HCT116 (cell line): Measurements from ENCODE around the gene EBI3. TPM values are rescaled to one million over a fixed set of nuclear protein-coding genes. Genes with fewer than 3 reads are reported as not detected.

Experiments used
- ATAC-seq: fragments of 200-7000 bp; cut with Tn5 transposase; 2 replicates; pipeline ENCODE4 v1.9.1; 2020; ENCODE audit warnings: mild to moderate bottlenecking, moderate library complexity
- BruUV-seq: library from RNA; stranded (reverse); fragments of 400-500 nt; replicated peaks from 2 replicates; lab custom pipeline; 2021; lab: Mats Ljungman, UMichigan
- CTCF ChIA-PET: fragments of 300-600 bp; sonication (Branson Sonifier 250); formaldehyde crosslinking; loops from one replicate; lab custom pipeline; 2021; ENCODE audit warnings: antibody characterized with exemption; lab: Charles Lee
- POLR2A ChIA-PET: fragments of 300-600, 350-600 bp; sonication (Branson Sonifier 250); formaldehyde crosslinking; loops from one replicate; lab custom pipeline; 2021; ENCODE audit warnings: antibody characterized with exemption; lab: Charles Lee
- RAD21 ChIA-PET, 2 experiments: fragments of 300-600 bp; sonication (Branson Sonifier 250); formaldehyde crosslinking; loops; one replicate each; lab custom pipeline; 2023; ENCODE audit warnings: low total read pairs in 2 of 2; ENCODE audit not compliant: uncharacterized antibody in 2 of 2, unreplicated experiment in 2 of 2, low non-redundant PET in 1 of 2; lab: Charles Lee
- DNase-seq: peaks from one replicate; pipeline ENCODE4 v3.0.0-alpha.2; 2010; ENCODE audit warnings: low read depth, low spot score
- H2AFZ ChIP-seq: fragments of 200-600 bp; shearing (Covaris generic), sonication (generic); 2 replicates; pipeline ENCODE4 v1.6.1; 2017; ENCODE audit warnings: low read depth, mixed run types, mixed read lengths, antibody characterized with exemption, low read length; ENCODE audit not compliant: poor library complexity, severe bottlenecking
- H3K27ac ChIP-seq: 2 replicates; pipeline ENCODE4 v1.5.1; 2012; ENCODE audit warnings: low read depth, low read length
- H3K27me3 ChIP-seq: fragments of 200-600 bp; sonication (generic); 2 replicates; pipeline ENCODE4 v1.6.1; 2016; ENCODE audit warnings: mixed run types, low read length, mixed read lengths; ENCODE audit not compliant: insufficient read depth
- H3K36me3 ChIP-seq, 2 experiments: fragments of 200-500 bp in 1 of 2; fragments of 200-600 bp in 1 of 2; sonication (Bioruptor generic) in 1 of 2; sonication (generic) in 1 of 2; 2 replicates each; pipeline versions ENCODE4 v1.5.1 to v1.6.1; 2014 to 2016; ENCODE audit warnings: low read length in 2 of 2, inconsistent platforms in 1 of 2, mixed read lengths in 1 of 2, mixed run types in 1 of 2; ENCODE audit not compliant: insufficient read depth in 2 of 2, control insufficient read depth in 1 of 2
- H3K4me1 ChIP-seq, 2 experiments: fragments of 200-600 bp in 1 of 2; sonication (generic) in 1 of 2; 2 replicates each; pipeline versions ENCODE4 v1.5.1 to v1.6.1; 2012 to 2017; ENCODE audit warnings: low read length in 2 of 2, inconsistent platforms in 1 of 2, mild to moderate bottlenecking in 1 of 2, mixed read lengths in 1 of 2, mixed run types in 1 of 2, moderate library complexity in 1 of 2; ENCODE audit not compliant: insufficient read depth in 2 of 2, control insufficient read depth in 1 of 2
- H3K4me2 ChIP-seq: fragments of 200-600 bp; sonication (generic); 2 replicates; pipeline ENCODE4 v1.6.1; 2017; ENCODE audit warnings: mixed run types, low read length, mixed read lengths
- H3K4me3 ChIP-seq, 2 experiments: fragments of 200-600 bp in 1 of 2; sonication (generic) in 1 of 2; replicated peaks in 1 of 2; 2 replicates each; pipeline ENCODE4 v1.5.1; 2011 to 2016; ENCODE audit warnings: low read length in 2 of 2, control low read depth in 1 of 2, low read depth in 1 of 2, mild to moderate bottlenecking in 1 of 2, mixed read lengths in 1 of 2, mixed run types in 1 of 2
- H3K79me2 ChIP-seq: fragments of 200-600 bp; sonication (generic); 2 replicates; pipeline ENCODE4 v1.6.1; 2017; ENCODE audit warnings: mild to moderate bottlenecking, mixed run types, low read length, moderate library complexity, mixed read lengths; ENCODE audit not compliant: insufficient read depth
- H3K9ac ChIP-seq: fragments of 200-600 bp; sonication (generic); 2 replicates; pipeline ENCODE4 v1.6.1; 2016; ENCODE audit warnings: low read length, mixed read lengths
- H3K9me2 ChIP-seq: fragments of 200-600 bp; sonication (generic), shearing (Covaris generic); 2 replicates; pipeline ENCODE4 v1.6.1; 2017; ENCODE audit warnings: mixed run types, mild to moderate bottlenecking, moderate library complexity; ENCODE audit not compliant: insufficient read depth
- H3K9me3 ChIP-seq, 2 experiments: fragments of 200-500 bp in 1 of 2; fragments of 200-600 bp in 1 of 2; sonication (Bioruptor generic) in 1 of 2; sonication (generic) in 1 of 2; 2 replicates each; pipeline ENCODE4 v1.6.1; 2014 to 2017; ENCODE audit warnings: low read length in 2 of 2, mixed read lengths in 2 of 2, inconsistent platforms in 1 of 2, low read depth in 1 of 2, mild to moderate bottlenecking in 1 of 2, mixed run types in 1 of 2, moderate library complexity in 1 of 2; ENCODE audit not compliant: control insufficient read depth in 1 of 2, insufficient read depth in 1 of 2
- H4K20me1 ChIP-seq: fragments of 200-600 bp; sonication (generic), shearing (Covaris generic); 2 replicates; pipeline ENCODE4 v1.6.1; 2017; ENCODE audit warnings: mixed run types, mild to moderate bottlenecking, moderate library complexity; ENCODE audit not compliant: insufficient read depth
- CBX3 ChIP-seq: IDR thresholded peaks from 2 replicates; pipeline ENCODE4 v1.6.1; 2012; ENCODE audit warnings: low read depth
- CEBPB ChIP-seq: IDR thresholded peaks from 2 replicates; pipeline ENCODE4 v1.6.1; 2012; ENCODE audit warnings: low read depth
- EGR1 ChIP-seq: IDR thresholded peaks from 2 replicates; pipeline ENCODE4 v1.6.1; 2012; ENCODE audit warnings: low read depth
- ELF1 ChIP-seq: IDR thresholded peaks from 2 replicates; pipeline ENCODE4 v1.6.1; 2012; ENCODE audit warnings: low read depth, borderline replicate concordance
- EZH2 ChIP-seq: fragments of 200-600 bp; sonication (generic); IDR thresholded peaks from 2 replicates; pipeline ENCODE4 v1.6.1; 2017; ENCODE audit warnings: antibody characterized with exemption, mixed run types
- EZH2phosphoT487 ChIP-seq: fragments of 200-600 bp; IDR thresholded peaks from 2 replicates; pipeline ENCODE4 v1.6.1; 2018; ENCODE audit warnings: antibody characterized with exemption, borderline replicate concordance
- FOSL1 ChIP-seq: IDR thresholded peaks from 2 replicates; pipeline ENCODE4 v1.6.1; 2012; ENCODE audit warnings: low read depth
- POLR2AphosphoS5 ChIP-seq: IDR thresholded peaks from 2 replicates; pipeline ENCODE4 v1.6.1; 2011; ENCODE audit warnings: mild to moderate bottlenecking, low read depth, low read length, moderate library complexity
- RAD21 ChIP-seq: IDR thresholded peaks from 2 replicates; pipeline ENCODE4 v1.6.1; 2012; ENCODE audit warnings: low read depth, mild to moderate bottlenecking
- SIN3A ChIP-seq: IDR thresholded peaks from 2 replicates; pipeline ENCODE4 v1.6.1; 2012; ENCODE audit warnings: low read depth
- SP1 ChIP-seq: IDR thresholded peaks from 2 replicates; pipeline ENCODE4 v1.6.1; 2012; ENCODE audit warnings: low read depth
- TCF7L2 ChIP-seq: IDR thresholded peaks from 2 replicates; pipeline ENCODE4 v1.7.0; 2011; ENCODE audit warnings: borderline replicate concordance, inconsistent platforms; ENCODE audit not compliant: insufficient read depth, insufficient read length; ENCODE audit errors: extremely low read depth
- YY1 ChIP-seq: IDR thresholded peaks from 2 replicates; pipeline ENCODE4 v1.6.1; 2011; ENCODE audit warnings: low read length, low read depth, moderate library complexity, mild to moderate bottlenecking; ENCODE audit not compliant: insufficient replicate concordance; ENCODE audit errors: extremely low read depth
- ZFX ChIP-seq: fragments of 450-650 bp; IDR thresholded peaks from 2 replicates; pipeline ENCODE4 v1.6.1; 2017
- ZNF274 ChIP-seq: fragments of 200-500 bp; sonication (Bioruptor generic); IDR thresholded peaks from 2 replicates; pipeline ENCODE4 v1.6.1; 2014; ENCODE audit warnings: mild to moderate bottlenecking, low read depth, low read length, inconsistent platforms
- intact Hi-C: fragments of 100-400 bp; cut with micrococcal nuclease; formaldehyde crosslinking; loops from 2 replicates; pipeline ENCODE4 v1.10.0; 2022
- total RNA-seq: library from RNA; stranded (reverse); gene quantifications from one replicate; pipeline ENCODE4 v1.2.1, GENCODE V29; 2021; ENCODE audit not compliant: unreplicated experiment
- TF ChIP-seq, protein P1 (sequence below): IDR thresholded peaks from 2 replicates; pipeline ENCODE4 v1.6.1; 2012
- TF ChIP-seq, protein P2 (sequence below): IDR thresholded peaks from 2 replicates; pipeline ENCODE4 v1.6.1; 2011; ENCODE audit warnings: mild to moderate bottlenecking, low read length, moderate library complexity; ENCODE audit not compliant: insufficient replicate concordance; ENCODE audit errors: extremely low read depth
- TF ChIP-seq, protein P3 (sequence below): IDR thresholded peaks from 2 replicates; pipeline ENCODE4 v1.6.1; 2012
- TF ChIP-seq, protein P4 (sequence below): IDR thresholded peaks from 2 replicates; pipeline ENCODE4 v1.6.1; 2012; ENCODE audit warnings: low read depth

Gene EBI3
- total RNA-seq, 1 experiment from 2014 or later, result 1.2 TPM

DNA sequence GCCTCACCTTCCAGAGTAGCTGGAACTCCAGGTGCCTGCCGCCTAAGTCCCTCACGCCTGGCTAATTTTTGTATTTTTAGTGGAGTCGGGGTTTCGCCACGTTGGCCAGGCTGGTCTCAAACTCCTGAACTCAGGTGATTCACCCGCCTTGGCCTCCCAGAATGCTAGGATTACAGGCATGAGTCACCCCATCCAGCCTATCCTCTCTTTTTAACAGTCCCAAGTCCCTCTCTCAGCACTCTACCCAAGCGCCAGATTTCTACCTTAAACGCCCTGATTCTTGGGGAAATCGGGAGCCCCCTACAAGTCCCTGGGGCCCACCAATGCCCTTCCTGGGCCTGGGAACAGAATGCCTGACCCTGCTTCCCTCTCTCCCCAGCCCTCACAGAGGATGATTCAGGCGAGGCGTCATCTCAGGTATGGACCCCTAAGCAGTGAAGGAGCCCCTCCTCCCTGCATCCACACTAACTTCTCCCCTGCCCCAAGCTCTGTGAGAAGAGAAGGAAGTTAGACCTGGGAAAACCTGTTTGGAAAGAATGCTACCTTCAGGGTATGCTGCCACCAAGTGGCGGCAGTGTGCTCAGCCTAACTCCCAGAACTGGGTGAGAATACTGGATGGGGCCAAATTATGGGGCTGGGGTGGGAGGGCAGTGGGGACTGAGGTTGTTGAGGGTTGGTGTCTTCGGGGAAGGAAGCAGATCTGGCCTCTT is 20.8 kb upstream of the EBI3 start:
- Histone ChIP-seq H3K36me3 (no peaks in the 10 kb centered on the region), H3K27me3 (no peaks in the 10 kb centered on the region), H4K20me1 (no peaks in the 10 kb centered on the region), H3K4me3 (peak overlapping the region; percentile 40 to 48), H3K27ac (peak overlapping the region; percentile 70), H2AFZ (peak overlapping the region; percentile 33), H3K79me2 (no peaks in the 10 kb centered on the region), H3K4me1 (peaks cover 21 to 40% of the 10 kb centered on the region in 2 experiments), H3K9me3 (no peaks in the 10 kb centered on the region), H3K9ac (peak overlapping the region; percentile 58), H3K4me2 (peak overlapping the region; percentile 77), H3K9me2 (no peaks in the 10 kb centered on the region)
- ChIA-PET RAD21 (interaction anchor here in 1 of 2 experiments (0.6 kb wide), 1 partner anchor 146 kb away, joined by 4 read pairs; no protein-coding TSS in a partner anchor), POLR2A (interaction anchor here (0.6 to 0.7 kb wide), 4 partner anchors 24 to 452 kb away, joined by 3 to 5 read pairs (median 3); partner anchors contain the start of gene EEF2), CTCF (interaction anchor here (0.6 to 2.0 kb wide), 17 partner anchors 13 to 480 kb away, joined by 3 to 14 read pairs (median 5); partner anchors contain the start of genes EEF2 and MRPL54)
- BruUV-seq, result no TSS peak
- intact Hi-C loops, result loop anchor here (5.0 to 10.0 kb wide), 3 partner anchors 146 to 634 kb away; partner anchors contain the start of gene HMG20B
- ATAC-seq (peak; percentile 77), DNase-seq (peak; percentile 66)
- TF ChIP-seq YY1 (peak; percentile 12), TCF7L2 (no peak), EZH2 (no peak), SP1 (peak; percentile 61), ELF1 (no peak), SIN3A (no peak), ZNF274 (no peak), POLR2AphosphoS5 (peak; percentile 33; the same call in 1 of the 2 replicates), ZFX (no peak), RAD21 (peak; percentile 77), EZH2phosphoT487 (no peak), FOSL1 (peak; percentile 59), EGR1 (no peak), CBX3 (peak; percentile 41; the same call in 1 of the 2 replicates), CEBPB (no peak)
- TF ChIP-seq, protein P1, sequence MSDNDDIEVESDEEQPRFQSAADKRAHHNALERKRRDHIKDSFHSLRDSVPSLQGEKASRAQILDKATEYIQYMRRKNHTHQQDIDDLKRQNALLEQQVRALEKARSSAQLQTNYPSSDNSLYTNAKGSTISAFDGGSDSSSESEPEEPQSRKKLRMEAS, result no peak
- TF ChIP-seq, protein P2, sequence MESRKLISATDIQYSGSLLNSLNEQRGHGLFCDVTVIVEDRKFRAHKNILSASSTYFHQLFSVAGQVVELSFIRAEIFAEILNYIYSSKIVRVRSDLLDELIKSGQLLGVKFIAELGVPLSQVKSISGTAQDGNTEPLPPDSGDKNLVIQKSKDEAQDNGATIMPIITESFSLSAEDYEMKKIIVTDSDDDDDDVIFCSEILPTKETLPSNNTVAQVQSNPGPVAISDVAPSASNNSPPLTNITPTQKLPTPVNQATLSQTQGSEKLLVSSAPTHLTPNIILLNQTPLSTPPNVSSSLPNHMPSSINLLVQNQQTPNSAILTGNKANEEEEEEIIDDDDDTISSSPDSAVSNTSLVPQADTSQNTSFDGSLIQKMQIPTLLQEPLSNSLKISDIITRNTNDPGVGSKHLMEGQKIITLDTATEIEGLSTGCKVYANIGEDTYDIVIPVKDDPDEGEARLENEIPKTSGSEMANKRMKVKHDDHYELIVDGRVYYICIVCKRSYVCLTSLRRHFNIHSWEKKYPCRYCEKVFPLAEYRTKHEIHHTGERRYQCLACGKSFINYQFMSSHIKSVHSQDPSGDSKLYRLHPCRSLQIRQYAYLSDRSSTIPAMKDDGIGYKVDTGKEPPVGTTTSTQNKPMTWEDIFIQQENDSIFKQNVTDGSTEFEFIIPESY, result no peak
- TF ChIP-seq, protein P3, sequence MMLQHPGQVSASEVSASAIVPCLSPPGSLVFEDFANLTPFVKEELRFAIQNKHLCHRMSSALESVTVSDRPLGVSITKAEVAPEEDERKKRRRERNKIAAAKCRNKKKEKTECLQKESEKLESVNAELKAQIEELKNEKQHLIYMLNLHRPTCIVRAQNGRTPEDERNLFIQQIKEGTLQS, result no peak
- TF ChIP-seq, protein P4, sequence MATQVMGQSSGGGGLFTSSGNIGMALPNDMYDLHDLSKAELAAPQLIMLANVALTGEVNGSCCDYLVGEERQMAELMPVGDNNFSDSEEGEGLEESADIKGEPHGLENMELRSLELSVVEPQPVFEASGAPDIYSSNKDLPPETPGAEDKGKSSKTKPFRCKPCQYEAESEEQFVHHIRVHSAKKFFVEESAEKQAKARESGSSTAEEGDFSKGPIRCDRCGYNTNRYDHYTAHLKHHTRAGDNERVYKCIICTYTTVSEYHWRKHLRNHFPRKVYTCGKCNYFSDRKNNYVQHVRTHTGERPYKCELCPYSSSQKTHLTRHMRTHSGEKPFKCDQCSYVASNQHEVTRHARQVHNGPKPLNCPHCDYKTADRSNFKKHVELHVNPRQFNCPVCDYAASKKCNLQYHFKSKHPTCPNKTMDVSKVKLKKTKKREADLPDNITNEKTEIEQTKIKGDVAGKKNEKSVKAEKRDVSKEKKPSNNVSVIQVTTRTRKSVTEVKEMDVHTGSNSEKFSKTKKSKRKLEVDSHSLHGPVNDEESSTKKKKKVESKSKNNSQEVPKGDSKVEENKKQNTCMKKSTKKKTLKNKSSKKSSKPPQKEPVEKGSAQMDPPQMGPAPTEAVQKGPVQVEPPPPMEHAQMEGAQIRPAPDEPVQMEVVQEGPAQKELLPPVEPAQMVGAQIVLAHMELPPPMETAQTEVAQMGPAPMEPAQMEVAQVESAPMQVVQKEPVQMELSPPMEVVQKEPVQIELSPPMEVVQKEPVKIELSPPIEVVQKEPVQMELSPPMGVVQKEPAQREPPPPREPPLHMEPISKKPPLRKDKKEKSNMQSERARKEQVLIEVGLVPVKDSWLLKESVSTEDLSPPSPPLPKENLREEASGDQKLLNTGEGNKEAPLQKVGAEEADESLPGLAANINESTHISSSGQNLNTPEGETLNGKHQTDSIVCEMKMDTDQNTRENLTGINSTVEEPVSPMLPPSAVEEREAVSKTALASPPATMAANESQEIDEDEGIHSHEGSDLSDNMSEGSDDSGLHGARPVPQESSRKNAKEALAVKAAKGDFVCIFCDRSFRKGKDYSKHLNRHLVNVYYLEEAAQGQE, result no peak
